ENCODE results near the gene MTRF1L.
A peak's percentile ranks its signal among the peaks of the same experiment; 100 is the strongest.

Gene MTRF1L, protein sequence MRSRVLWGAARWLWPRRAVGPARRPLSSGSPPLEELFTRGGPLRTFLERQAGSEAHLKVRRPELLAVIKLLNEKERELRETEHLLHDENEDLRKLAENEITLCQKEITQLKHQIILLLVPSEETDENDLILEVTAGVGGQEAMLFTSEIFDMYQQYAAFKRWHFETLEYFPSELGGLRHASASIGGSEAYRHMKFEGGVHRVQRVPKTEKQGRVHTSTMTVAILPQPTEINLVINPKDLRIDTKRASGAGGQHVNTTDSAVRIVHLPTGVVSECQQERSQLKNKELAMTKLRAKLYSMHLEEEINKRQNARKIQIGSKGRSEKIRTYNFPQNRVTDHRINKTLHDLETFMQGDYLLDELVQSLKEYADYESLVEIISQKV

DNA sequence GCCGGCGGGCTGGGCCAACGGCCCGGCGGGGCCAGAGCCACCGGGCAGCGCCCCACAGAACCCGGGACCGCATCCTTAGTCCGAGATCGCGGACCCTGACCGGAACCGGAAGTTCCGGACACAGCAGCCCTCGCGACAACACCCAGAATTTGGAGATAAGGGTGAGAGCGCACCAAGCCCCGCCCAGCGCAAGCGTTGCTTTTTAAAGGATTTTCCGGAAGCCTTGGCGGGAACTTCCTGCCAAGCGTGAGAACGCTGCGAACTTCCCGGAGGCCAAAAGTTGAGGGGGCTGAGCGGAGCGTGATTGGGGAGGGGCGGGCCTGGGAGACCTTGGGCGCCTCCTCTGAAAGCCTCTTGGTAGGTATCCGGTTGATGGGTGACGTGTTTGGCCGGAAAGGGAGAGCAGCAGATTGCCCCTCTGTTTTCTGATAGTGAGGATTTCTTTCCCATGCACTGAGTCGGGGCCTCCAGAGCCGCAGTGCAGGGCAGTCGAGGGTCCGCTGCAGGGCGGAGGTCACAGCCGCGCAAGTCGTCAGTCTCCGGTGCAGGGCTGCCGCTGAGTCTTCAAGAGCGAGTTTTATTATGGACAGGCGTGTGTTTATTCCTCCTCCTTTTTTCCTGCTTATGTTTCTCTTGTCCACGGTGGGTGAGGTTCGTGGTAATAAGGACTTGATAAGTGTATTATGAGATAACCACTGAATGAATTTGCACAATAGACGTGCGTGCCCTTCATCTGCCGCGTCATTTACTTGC lies at the start of gene MTRF1L:
Gene MTRF1L, minus strand, starts transcription at position 97 of the 753 bp plus-strand sequence. Its CDS starts 24 bp downstream, at position 73.
- DNase-seq = peak; percentile 92

DNA sequence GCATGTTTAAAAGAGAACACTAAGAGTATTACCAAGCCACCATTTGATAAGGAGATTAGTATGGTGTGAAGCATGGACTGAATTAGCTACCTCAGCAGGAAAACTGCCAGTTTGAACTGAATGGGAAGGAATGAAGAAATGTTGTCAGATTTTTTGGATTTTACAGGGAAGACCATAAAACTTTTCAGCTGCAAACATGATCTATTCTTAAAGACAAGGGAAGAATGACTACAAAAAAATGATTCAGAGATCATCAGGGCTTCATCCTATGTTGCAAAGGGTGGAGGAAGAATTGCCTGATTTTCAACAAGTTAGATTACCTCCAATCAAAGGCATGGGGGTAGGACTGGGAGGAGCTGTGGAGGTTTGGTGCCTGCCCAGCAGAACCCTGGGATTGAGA lies 49.3 kb upstream of the MTRF1L start:
- no peak for DNase-seq

DNA sequence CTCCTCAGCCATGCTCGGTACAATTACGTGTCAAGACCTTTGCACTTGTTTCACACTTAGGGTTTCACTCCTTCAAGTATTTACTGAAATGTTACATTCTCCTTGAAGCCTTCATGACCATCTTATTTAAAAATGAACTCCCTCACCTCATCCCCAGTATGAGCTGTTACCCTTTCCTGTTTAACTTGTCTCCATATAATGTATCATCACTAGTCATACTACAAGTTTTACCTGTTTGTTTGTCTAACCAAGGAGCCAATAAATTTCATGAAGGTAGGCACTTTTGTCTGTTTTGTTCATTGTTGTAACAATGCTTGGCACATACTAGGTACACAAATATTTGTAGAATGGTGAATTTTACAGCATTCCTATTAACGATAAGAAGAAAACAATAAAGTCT lies 46.1 kb upstream of the MTRF1L start:
- no peak for DNase-seq

DNA sequence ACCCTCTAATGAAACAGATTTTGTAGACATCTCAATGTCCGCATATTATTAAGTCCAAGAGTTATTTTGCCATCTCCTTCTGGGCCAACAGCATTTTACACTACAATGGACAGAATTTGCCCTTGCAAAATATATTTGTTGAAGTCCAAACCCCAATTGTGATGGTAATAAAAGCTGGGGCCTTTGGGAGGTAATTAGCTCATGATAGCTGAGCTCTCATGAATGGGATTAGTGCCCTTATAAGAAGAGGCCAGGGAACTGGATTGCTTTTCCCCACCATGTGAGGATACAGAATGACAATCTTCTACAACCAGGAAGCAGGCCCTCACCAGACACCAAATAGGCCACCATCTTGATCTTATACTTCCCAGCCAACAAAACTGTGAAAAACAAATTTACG lies 44.9 kb upstream of the MTRF1L start:
- no peak for DNase-seq

DNA sequence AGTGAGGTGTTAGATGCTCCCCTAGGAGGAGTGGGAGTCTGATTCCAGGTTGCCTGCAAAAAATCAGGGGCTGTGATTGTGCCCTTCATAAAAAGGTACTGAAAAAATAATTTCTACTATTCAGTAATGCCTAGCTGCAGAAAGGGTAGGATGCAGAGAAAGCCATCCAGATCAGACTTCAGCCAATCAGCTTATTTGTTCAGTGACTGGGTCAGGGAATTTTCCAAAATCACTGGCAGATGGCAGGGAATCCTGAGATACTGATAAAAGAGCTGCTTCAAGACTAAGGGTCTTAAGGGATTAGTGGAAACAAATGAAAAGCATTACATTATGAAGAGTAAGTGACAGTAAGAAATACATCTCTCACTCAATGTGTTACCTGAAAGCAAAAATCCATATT lies 42.8 kb upstream of the MTRF1L start:
- no peak for DNase-seq

DNA sequence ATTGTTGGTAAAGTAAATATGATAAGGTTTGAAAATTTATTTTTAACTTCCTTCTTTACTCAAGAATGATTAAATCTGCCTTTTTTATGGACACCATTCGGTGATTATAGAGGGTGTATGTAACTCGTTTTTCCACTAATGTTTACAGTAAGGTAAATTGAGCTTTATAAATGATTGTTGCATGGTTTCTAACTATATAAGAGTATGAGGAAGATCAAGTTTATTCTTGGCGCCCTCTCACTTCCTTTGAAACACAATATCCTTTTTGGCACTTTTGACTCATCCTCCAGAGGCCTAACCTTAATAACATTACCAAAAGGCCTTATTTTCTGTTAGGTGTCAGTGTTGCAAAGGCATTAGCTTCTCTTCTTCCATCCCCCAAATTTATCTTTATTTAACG lies 41.8 kb upstream of the MTRF1L start:
- DNase-seq = no peak

DNA sequence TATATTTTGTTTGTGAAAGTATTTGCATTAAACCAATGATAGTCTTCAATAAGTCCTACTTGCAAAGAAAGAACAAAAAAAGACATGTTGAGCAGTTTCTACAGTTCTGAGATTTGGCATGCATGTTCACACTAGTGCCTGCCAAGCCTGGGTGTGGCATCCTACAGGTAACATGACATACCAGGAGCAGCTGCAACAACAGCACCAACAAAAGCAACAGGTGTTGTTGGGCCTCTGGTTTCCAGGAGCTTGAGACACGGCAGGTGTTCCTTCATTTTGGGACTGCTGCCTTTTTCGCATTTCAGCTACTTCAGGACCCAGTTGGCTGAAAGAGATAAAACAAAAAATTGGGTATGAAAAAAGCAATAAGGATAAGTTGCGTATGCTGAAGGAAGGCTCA lies 41.2 kb upstream of the MTRF1L start:
- DNase-seq = no peak

DNA sequence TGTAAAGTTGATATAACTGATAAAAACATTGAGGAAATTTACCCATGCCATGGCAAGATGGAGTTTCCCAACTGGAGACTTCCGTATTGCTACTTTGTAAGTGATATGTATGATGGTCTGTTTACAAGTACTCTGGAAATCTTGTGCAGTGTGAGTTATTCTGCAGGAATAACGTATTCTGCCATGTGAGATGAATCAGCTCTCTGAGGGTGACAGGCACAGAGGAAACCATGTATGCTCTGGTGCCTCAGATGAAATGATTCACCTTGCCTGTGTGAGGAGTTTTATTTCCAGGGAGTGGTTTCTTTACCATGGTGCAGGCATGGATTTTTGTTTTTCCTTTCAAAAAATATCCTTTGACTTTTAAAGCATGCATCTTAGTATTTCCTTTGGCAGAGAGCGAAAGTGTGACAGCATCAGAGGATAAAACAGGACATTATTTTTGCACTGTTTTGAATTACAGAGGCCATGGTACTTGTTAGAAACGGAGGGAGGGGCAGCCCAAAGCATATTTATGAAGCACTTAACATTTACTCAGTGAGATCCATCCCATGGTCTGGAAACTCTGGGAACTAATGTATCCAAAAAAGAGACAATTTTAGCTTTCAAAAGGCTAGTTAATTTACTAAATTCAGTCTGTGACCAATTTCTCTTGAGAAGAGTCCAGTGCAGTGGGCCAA lies 36.0 kb upstream of the MTRF1L start:
- no peak for DNase-seq

DNA sequence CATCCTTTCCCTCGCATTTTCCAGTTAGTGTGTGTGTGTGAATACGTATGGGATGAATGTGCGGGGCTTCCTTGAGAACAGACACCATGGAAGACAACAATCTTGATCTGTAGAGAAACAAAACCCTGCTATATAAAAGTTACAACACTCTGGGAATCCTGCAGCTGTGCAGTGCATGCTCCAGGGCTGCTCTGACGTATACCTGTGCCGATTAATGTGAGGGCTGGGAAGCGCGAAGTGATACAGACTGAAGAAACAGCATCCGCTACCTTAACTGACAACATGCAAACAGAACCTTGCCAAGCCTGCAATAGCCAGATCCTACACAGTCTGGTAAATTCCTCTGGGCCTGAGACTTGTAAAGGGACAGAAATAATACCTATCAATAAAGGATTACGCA lies 31.6 kb upstream of the MTRF1L start:
- DNase-seq = no peak

DNA sequence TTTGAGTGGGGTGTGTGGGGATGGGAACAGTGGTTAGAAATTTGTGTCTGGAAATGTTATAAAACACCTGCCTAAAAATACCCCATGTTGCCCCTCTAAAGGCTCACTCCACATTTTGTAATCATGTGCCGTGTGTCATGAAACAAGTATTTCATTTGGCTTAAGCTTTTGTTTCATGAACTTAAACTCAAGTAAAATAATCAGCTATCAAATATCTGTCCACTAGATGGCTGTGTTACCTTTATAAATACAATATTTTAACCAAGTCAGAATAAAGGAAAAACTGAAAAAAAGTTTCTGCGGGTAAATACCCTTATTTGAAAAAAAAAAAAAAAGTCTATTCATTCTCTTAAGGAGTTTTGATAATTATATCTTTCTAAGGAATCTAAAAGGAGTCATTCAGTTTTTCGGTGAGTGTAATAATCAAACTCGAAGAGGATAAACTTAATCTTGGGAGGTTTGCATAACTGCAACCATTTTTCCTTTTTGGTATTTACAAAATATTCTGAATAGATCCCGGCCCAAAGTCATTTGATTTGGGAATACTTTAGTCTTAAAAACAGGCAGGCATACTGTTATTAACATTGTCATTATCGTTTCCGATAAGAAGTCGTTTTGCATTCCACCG lies 29.9 kb upstream of the MTRF1L start:
- DNase-seq = no peak

DNA sequence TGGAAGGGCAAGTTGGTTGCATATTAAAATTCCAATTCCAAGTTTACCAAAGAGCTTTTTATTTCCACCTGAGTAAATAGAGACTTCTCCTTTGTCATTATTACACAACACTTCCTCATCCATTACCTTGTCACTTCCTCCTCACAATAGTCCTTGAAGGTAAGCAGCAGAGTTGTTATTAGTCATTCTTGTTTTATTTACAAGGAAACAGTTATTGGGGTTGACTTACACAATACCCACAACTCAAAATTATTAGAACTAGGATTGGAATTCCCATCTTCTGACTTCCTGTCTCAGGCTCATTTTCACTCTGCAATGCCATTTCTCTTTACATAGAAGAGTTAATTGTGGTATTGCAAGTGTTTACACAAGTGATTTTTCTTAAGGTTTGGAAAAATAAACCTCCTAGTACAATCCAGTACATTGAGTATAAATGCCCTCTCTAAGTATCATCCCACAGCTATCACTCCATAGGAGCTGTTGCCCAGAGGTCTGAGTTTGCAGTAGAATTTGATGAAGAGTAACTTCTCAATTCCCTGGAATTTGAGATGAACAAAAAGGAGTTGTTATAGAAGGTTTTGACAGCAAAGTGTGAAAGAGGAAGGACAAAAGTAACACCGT lies 28.9 kb upstream of the MTRF1L start:
- no peak for DNase-seq

DNA sequence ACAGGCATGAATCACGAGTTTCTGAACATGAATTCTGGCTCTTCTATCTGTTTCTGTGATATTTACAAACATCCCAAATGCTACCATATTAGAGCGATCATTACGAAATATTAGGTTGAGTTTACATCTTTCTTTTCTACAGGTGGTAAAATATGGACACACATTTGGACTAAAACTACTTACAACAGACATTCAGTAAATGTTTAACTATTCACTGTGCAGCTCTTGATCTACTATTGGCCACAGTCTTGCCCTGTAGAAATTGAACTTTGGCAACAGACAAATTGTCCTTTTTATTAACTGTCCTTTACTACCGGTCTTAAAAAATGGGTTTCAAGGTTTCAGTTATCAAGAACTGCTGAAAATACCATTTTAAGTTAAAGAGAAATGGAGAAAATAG lies 26.5 kb upstream of the MTRF1L start:
- DNase-seq = no peak

DNA sequence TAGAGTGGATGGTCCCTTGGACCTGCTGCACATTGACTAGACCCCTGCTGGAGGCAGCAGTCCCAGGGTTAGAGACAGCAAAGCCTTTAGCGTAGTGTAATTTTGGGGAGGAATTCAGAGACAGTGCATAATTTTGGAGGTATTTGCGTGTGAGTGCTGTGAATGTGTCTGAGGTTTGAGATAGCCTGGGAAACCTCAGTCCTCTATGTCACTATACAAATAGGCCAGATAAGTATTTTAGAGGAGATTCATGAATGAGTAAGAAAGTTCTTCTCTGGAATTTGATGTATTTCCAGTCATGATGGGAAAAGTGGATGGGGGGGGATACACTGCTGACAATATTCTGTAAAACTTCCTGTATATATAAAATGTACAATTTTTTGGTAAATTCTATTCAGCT lies 25.8 kb upstream of the MTRF1L start:
- DNase-seq = no peak

DNA sequence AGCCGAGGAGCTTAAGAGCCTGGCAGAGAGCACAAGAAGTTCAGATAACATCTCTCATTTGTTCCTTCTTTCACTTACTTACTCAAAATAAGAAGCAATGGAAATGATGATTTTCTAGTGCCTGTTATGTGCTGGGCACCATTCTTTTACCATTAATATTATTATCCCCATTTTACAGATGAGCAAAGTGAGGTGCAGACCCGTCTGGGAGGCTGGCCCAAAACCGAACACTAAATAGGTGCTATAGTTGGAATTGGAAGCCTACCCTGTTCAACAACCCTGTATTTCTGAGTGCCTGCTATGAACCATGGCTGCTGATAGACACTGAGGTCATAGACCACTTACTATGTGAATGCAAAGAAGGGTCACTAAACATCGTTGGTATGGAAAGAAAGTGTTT lies 25.0 kb upstream of the MTRF1L start:
- DNase-seq = no peak

DNA sequence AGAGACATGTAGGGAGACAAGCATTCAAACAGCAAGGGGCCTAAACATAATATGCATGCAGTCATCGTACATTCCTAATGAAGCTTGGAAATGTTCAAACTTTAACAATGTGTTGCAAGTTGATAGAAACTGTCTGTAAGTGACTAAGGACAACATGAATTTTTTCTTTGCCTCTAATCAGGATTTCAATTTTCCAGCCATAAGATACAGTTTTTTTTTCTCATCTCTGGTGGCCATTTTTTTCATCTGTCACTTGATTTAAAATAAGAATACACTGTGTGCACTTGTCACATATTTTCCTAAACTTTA lies 22.2 kb upstream of the MTRF1L start:
- no peak for DNase-seq

DNA sequence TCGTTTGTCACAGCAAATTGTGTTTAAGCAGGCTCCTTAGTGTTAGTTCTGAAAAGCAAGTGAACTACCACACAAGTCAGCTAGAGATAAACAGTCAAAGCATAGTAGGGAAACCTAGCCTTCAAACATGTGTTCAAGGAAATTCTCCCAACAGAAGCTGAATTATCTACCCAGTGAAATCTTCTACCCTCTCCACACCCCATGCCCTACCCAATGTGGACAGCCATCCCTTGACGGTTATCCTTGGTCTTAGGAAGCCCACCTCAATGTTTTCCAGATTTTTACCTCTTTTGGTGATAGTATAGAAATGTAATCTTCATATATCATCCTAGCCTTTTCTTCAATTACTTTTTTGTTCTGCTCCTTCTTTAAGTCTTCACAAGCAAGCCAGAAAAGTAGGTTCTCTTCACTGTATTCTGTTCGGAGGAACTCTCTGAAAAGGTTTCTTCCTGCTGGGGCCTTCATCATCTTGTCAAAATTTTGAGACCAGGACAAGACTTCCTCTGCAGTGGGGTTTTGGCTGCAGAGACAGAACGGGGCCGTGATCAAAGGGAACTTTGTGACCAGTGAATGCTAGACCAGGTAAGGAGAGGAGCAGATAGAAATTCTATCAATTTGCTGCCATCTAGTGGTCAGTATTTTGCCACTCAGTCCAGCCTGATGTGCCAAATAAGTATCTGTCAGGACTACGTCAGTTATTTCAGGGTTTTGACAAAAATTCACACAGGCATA lies 21.6 kb upstream of the MTRF1L start:
- peak; percentile 26 for DNase-seq

DNA sequence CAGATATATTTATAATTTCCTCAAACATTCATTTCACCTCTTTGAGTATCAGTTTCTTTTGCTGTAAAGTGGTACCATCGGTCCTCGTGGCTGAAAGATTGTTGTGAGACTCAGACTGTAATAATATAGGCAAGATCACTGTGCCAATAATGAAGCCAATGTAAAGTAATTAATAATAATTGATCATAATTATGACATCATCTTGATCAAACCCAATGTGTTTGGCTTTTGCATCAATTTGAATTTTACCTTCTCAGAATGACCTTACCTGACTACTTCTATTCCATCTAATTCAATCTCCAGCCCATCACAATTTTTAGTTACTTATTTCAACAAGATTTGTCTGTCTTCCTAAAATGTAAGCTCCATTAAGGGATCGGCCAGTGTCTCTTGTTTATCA lies 15.8 kb upstream of the MTRF1L start:
- DNase-seq = no peak

DNA sequence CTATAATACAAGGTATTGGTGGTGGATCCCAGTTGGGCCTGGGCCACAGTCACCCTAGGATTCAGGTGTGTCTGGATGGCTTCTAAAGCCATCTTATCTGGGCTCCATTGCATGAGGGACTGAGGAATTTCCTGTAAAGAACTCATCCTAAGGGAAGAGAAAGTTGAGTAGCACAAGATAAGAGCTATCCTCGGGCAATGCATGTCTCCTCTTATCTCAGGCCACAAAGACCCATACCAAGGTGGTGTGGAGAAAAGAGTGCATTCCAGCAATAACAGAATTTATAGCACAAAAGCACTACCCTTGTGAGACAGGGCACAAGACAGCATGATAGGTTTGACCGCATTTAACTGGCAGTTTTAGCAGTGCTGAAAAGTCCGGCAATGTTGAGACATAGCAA lies 14.3 kb upstream of the MTRF1L start:
- DNase-seq = no peak

DNA sequence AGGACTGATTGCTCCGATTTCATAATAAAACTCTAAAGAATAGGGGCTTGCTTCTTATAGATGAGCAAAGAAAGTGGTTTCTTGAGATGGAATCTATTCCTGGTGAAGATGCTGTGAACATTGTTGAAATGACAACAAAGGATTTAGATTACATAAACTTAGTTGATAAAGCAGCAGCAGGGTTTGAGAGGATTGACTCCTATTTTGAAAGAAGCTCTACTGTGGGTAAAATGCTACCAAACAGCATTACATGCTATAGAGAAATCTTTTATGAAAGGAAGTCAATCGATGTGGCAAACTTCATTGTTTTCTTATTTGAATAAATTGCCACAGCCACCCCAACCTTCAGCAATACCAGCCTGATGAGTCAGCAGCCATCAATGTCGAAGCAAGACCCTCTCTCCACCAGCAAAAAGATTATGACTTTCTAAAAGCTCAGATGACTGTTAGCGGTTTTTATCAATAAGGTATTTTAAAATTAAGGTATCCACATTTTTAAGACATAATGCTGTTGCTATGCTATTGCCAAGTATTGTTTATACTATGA lies 12.7 kb upstream of the MTRF1L start:
- no peak for DNase-seq

DNA sequence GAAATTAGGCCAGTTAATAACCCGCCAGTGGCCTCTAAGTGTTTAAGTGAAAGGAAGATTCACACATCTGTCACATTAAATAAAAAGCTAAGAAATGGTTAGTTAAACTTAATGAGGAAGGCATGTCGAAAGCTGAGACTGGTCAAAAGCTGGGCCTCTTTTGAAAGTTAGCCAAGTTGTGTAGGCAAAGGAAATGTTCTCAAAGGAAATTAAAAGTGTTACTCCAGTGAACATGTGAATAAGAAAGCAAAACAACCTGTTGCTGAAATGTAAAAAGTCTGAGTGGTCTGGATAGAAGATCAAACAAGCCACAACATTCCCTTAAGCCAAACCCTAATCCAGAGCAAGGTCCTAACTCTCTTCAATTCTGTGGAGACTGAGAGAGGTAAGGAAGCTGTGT lies 10.9 kb upstream of the MTRF1L start:
- no peak for DNase-seq

DNA sequence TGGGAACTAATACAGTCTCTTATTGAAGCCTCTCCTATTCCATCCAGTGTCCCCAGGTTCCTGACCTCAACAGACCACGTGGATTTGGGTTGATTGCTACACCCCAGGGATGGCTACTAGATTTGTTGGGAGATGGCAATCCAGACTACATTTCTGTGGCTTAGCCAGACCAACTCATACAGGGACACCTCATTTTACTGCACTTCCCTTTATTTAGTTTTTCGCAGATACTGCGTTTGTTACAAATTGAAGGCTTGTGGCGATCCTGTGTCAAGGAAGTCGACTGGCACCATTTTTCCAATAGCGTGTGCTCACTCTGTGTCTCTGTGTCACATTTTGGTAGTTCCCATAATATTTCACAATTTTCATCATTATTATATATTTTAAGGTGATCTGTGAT lies 10.3 kb upstream of the MTRF1L start:
- no peak for DNase-seq

DNA sequence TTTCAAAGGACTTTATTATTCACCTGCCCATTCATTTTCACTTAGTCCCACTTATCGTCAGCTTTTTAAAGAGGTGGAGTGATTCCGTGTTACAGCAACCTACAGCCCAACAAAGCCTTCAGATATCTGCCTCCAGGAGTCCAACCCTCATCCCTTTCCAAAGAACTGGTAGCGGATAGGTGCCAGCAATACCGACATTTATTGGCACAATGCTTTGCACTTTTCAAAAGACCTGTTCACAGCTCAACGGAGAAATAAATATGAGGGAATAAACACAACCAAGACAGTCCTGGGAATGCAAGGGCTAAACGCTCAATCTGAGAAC lies 819 bp upstream of the MTRF1L start:
- no peak for DNase-seq

Measured in stimulated activated CD4-positive, alpha-beta T cell treated with anti-CD3 and anti-CD28 coated beads, Interleukin-1b, Interleukin-23, amount 100 ng/mL, for 48 hours (primary cell).